ENCODE measurements around the gene ZFPL1.

The ZFPL1 gene

GRCh38 chr11:65130631-65131416 is 46.8 kb downstream of the ZFPL1 start:
- DNase-seq = no peak

DNA sequence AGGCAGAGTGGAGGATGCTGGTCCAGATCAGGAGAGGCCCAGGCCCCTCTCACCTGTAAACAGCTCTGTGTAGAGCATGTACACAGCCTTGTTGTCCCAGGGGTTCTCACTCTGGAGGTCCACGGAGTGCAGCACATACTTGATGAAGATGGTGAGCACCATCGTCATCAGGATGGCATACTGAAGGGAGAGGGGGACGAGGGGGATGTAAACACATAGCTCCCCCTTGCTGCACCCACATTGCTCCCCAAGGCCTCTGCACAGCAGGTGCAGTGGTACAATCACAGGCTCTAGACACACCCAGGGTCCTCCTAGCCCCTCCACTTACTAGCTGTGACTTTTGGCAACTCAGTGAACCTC is 47.4 kb downstream of the ZFPL1 start:
- no peak for DNase-seq

DNA sequence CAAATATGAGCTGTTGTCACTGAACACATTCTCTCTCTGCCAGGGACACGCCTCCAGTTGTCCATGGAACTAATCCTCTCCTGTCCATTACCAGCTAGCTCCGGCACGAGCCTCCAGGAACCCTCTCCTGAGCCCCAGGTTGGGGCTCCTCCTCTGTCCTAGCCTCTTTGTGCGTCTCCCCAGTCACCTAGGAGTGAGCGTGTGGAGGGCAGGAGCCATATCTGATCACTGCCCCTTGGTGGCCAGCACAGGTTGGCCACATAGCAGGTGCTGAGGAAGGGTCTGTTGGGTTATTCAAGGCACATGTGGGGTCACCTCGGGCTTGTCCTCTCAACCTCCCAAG is 47.8 kb downstream of the ZFPL1 start:
- no peak for DNase-seq

DNA sequence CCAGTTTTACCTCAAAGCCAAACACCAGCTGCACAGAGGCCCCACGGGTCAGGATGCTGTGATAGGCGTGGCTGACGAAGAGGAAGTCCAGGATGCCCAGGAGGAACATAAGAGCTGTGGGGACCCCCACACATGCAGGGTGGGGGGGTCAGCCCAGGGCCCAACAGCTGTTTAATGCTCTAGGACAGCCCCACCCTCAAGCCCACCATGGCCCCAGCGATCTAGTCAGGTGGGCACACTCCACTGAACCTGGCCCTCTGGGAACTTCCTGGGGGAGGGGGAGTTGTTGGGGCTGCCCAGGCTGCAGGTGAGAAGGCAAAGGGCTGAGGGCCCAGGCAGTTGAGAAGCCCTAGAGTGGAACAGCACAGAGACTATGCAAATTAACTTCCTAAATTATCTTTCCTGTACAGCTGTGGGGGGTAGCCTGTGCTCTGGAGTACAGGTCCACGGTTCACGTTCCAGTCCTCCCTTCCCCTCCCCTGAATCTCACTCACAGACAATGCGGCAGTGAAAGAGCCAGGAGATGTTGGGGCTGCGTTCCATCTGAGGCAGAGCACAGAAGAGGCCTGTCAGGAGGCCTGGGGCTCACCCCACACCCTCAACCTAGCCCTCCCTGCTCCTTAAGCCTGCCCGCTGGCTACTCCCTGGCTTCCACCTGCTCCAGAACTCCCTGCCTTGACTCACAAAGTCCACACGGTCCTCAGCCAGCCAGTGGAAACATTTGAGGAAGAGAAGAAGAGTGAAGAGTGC is 48.4 kb downstream of the ZFPL1 start:
- no peak for DNase-seq

DNA sequence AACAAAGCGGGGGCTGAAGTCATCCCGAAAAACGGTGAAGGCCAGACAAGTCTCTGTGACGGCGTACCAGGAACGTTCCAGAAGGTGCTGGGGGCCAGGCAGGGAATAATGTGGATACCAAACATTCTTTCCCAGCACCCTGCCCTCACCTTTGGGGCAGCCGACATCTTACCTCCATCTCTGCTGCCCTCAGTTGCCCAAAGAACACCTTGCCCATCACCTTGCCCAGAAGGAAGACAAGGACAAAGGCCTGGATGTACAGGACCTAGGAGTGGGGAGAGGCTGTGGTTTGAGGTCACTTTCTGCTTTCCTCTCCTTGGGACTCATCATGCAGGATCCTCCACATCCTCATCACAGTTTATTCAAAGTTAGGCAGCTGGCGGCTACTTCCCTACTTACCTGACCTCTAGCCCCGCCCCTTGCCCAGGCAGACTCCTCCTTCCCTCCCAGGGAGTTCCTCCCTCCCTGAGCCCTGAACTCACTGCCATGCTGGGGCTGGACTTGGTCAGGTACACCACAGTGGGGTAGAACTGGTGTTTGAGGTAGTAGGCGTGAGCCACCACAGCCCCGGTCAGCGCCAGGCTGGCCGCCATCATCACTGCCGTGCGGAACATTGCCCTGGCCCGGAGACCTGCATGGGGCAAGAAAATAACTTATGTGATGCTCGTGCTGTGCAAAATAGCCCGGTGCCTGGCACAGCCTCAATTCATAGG is 49.1 kb downstream of the ZFPL1 start:
- no peak for DNase-seq

GRCh38 chr11:65133724-65134123 is 49.7 kb downstream of the ZFPL1 start:
- no peak for DNase-seq

- DNase-seq = no peak
Measured at GRCh38 chr11:65134240-65134951, 50.4 kb downstream of the ZFPL1 start, which contains the start of gene SYVN1. TSS of gene SYVN1 (minus strand) at chr11:65134519. CDS start at chr11:65133601, 918 bp downstream.

GRCh38 chr11:65134952-65135632 is 51.1 kb downstream of the ZFPL1 start:
- DNase-seq = no peak

DNA sequence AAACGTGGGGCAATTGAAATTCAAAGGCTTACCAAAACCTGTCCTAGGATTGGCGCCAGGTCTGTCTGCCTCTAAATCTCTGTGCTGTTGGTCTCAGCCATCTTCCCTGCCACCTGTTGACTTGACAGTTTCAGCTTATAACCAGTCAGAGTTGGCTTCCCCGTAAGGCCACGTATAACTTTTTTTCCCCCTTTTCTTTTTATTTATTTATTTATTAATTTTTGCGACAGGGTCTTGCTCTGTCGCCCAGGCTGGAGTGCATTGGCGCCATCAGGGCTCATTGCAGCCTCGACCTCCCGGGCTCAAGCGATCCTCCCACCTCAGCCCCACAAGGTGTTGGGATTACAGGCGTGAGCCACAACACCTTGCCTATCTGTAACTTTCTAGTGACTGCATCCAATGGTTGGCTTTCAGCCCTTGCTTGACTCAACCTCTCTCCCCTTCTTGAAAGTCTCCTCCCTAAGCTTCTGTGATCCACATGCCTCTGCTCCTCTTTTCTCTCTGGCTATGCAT is 51.7 kb downstream of the ZFPL1 start:
- DNase-seq = no peak

GRCh38 chr11:65136515-65137096 is 52.6 kb downstream of the ZFPL1 start:
- no peak for DNase-seq

Measured in cortex of kidney (tissue), 1 donor.